HG02943 (cell line): ENCODE results near the gene GAR1.
"Not testable (repeated sequence)": the region's sequence is repeated elsewhere in the genome, so short reads cannot be mapped to it uniquely, and the experiment has no call there.

Source experiments
- ATAC-seq: cut with Tn5 transposase; IDR thresholded peaks from one replicate; pipeline ENCODE4 v1.9.1; 2021; ENCODE audit warnings: mild to moderate bottlenecking, low read depth, moderate library complexity; ENCODE audit not compliant: unreplicated experiment

The GAR1 gene

GRCh38 chr4:109836985-109837384, 21.4 kb downstream of the GAR1 start:
- ATAC-seq = no peak

- ATAC-seq = no peak
Measured at GRCh38 chr4:109846395-109847098, 31.0 kb downstream of the GAR1 start.

- no peak for ATAC-seq
Measured at GRCh38 chr4:109847896-109848442, 32.4 kb downstream of the GAR1 start, which contains the start of gene LRIT3. Gene LRIT3, plus strand, starts transcription at chr4:109848107. Its CDS starts 95 bp downstream, at chr4:109848202.

- ATAC-seq = no peak
Measured at GRCh38 chr4:109848501-109848900, 32.9 kb downstream of the GAR1 start.

GRCh38 chr4:109850601-109851000, 35.0 kb downstream of the GAR1 start:
- ATAC-seq = no peak

GRCh38 chr4:109859426-109860300, 44.1 kb downstream of the GAR1 start:
- ATAC-seq = not testable (repeated sequence)

- ATAC-seq = no peak
Measured at GRCh38 chr4:109861271-109861670, 45.7 kb downstream of the GAR1 start.

GRCh38 chr4:109861916-109862511, 46.5 kb downstream of the GAR1 start:
- ATAC-seq = no peak

- ATAC-seq = no peak
Measured at GRCh38 chr4:109864134-109864533, 48.6 kb downstream of the GAR1 start.

- ATAC-seq = no peak
Measured at GRCh38 chr4:109870061-109870460, 54.5 kb downstream of the GAR1 start.

- ATAC-seq = no peak
Measured at GRCh38 chr4:109872065-109872464, 56.5 kb downstream of the GAR1 start.

GRCh38 chr4:109872950-109873656, 57.5 kb downstream of the GAR1 start:
- ATAC-seq = no peak

GRCh38 chr4:109873791-109874514, 58.4 kb downstream of the GAR1 start:
- ATAC-seq = no peak
